ENCODE measurements around the gene MINDY4. TPM values are rescaled to one million over a fixed set of nuclear protein-coding genes. Genes with fewer than 3 reads are reported as not detected.

Gene MINDY4
- total RNA-seq, 1 experiment from 2014 or later, result 3.0 TPM

GRCh38 chr7:30871655-30872054 lies 100.4 kb downstream of the MINDY4 start:
- no peaks in the 10 kb centered on the region for H3K36me3 ChIP-seq (ENCODE audit: low read depth, low read length)
- no peaks in the 10 kb centered on the region for H3K79me2 ChIP-seq (ENCODE audit: low read length)
- intact Hi-C loops (cut with micrococcal nuclease), result no loop called here
- no peaks in the 10 kb centered on the region for H3K9me3 ChIP-seq (ENCODE audit: low read length)
- ChIA-PET CTCF (no interaction called here), POLR2A (ENCODE audit: unreplicated experiment) (no interaction called here)
- BruUV-seq (replicated peaks), result no TSS peak
- H3K27me3 ChIP-seq (ENCODE audit: low read length), result no peaks in the 10 kb centered on the region
- DNase-seq (no peak), ATAC-seq (no peak)
- no peaks in the 10 kb centered on the region for H3F3A ChIP-seq (ENCODE audit: low read length, unreplicated experiment)
- H3K4me2 ChIP-seq (ENCODE audit: low read length), result no peak overlapping the region
- H2AFZ ChIP-seq (ENCODE audit: low read length), result no peak overlapping the region
- no peak overlapping the region for H3K4me3 ChIP-seq (ENCODE audit: low read length)
- H4K20me1 ChIP-seq (ENCODE audit: low read length), result no peaks in the 10 kb centered on the region
- TF ChIP-seq EZH2 (IDR thresholded peaks at IDR 0.05; ENCODE audit: low read length, unreplicated experiment), result no peak
- TF ChIP-seq CTCF (conservative IDR thresholded peaks at IDR 0.05; ENCODE audit: low read depth, low read length), result no peak
- no peak for TF ChIP-seq EZH2phosphoT487 (IDR thresholded peaks at IDR 0.05; ENCODE audit: borderline replicate concordance, low read length)
- H3K9me2 ChIP-seq (replicated peaks; ENCODE audit: low read length), result no peaks in the 10 kb centered on the region
- no peak overlapping the region for H3K27ac ChIP-seq (ENCODE audit: low read length)
- H3K9ac ChIP-seq (ENCODE audit: low read length), result no peak overlapping the region
- H3K4me1 ChIP-seq (ENCODE audit: insufficient read depth, low read length), result no peaks in the 10 kb centered on the region

GRCh38 chr7:30873207-30873606 lies 102.0 kb downstream of the MINDY4 start:
- Histone ChIP-seq H4K20me1 (ENCODE audit: low read length) (no peaks in the 10 kb centered on the region), H3K9ac (ENCODE audit: low read length) (no peak overlapping the region), H3F3A (ENCODE audit: low read length, unreplicated experiment) (no peaks in the 10 kb centered on the region), H3K9me2 (replicated peaks; ENCODE audit: low read length) (no peaks in the 10 kb centered on the region), H3K36me3 (ENCODE audit: low read depth, low read length) (no peaks in the 10 kb centered on the region), H3K79me2 (ENCODE audit: low read length) (no peaks in the 10 kb centered on the region), H3K27me3 (ENCODE audit: low read length) (no peaks in the 10 kb centered on the region), H3K27ac (ENCODE audit: low read length) (no peak overlapping the region), H3K9me3 (ENCODE audit: low read length) (no peaks in the 10 kb centered on the region), H3K4me1 (ENCODE audit: insufficient read depth, low read length) (no peaks in the 10 kb centered on the region), H2AFZ (ENCODE audit: low read length) (no peak overlapping the region), H3K4me2 (ENCODE audit: low read length) (no peak overlapping the region), H3K4me3 (ENCODE audit: low read length) (no peak overlapping the region)
- ChIA-PET CTCF (no interaction called here), POLR2A (ENCODE audit: unreplicated experiment) (no interaction called here)
- intact Hi-C loops (cut with micrococcal nuclease), result no loop called here
- ATAC-seq (no peak), DNase-seq (no peak)
- TF ChIP-seq CTCF (conservative IDR thresholded peaks at IDR 0.05; ENCODE audit: low read depth, low read length) (no peak), EZH2phosphoT487 (IDR thresholded peaks at IDR 0.05; ENCODE audit: borderline replicate concordance, low read length) (no peak), EZH2 (IDR thresholded peaks at IDR 0.05; ENCODE audit: low read length, unreplicated experiment) (no peak)
- BruUV-seq (replicated peaks), result no TSS peak

- no peak for TF ChIP-seq EZH2 (IDR thresholded peaks at IDR 0.05; ENCODE audit: low read length, unreplicated experiment)
- no peak for TF ChIP-seq CTCF (conservative IDR thresholded peaks at IDR 0.05; ENCODE audit: low read depth, low read length)
- H3K4me3 ChIP-seq (ENCODE audit: low read length), result no peak overlapping the region
- ChIA-PET POLR2A (ENCODE audit: unreplicated experiment) (no interaction called here), CTCF (no interaction called here)
- no peaks in the 10 kb centered on the region for H3K27me3 ChIP-seq (ENCODE audit: low read length)
- intact Hi-C loops (cut with micrococcal nuclease), result no loop called here
- H3K36me3 ChIP-seq (ENCODE audit: low read depth, low read length), result no peaks in the 10 kb centered on the region
- DNase-seq (no peak), ATAC-seq (no peak)
- no peaks in the 10 kb centered on the region for H4K20me1 ChIP-seq (ENCODE audit: low read length)
- H3F3A ChIP-seq (ENCODE audit: low read length, unreplicated experiment), result no peaks in the 10 kb centered on the region
- no peak overlapping the region for H3K9ac ChIP-seq (ENCODE audit: low read length)
- H2AFZ ChIP-seq (ENCODE audit: low read length), result no peak overlapping the region
- H3K4me1 ChIP-seq (ENCODE audit: insufficient read depth, low read length), result no peaks in the 10 kb centered on the region
- H3K27ac ChIP-seq (ENCODE audit: low read length), result no peak overlapping the region
- H3K4me2 ChIP-seq (ENCODE audit: low read length), result no peak overlapping the region
- H3K9me3 ChIP-seq (ENCODE audit: low read length), result no peaks in the 10 kb centered on the region
- no peaks in the 10 kb centered on the region for H3K9me2 ChIP-seq (replicated peaks; ENCODE audit: low read length)
- BruUV-seq (replicated peaks), result no TSS peak
- no peaks in the 10 kb centered on the region for H3K79me2 ChIP-seq (ENCODE audit: low read length)
These were observed 102.4 kb downstream of the MINDY4 start for GRCh38 chr7:30873656-30874055.

All from PC-3 (cell line).